ENCODE results near the gene ZNF324. TPM values are rescaled to one million over a fixed set of nuclear protein-coding genes. Genes with fewer than 3 reads are reported as not detected.
A peak's percentile ranks its signal among the peaks of the same experiment; 100 is the strongest.
"Not testable (repeated sequence)": the region's sequence is repeated elsewhere in the genome, so short reads cannot be mapped to it uniquely, and the experiment has no call there.

ZNF324 gene
- total RNA-seq, 2 experiments from 2014 or later, result 13.8 to 15.8 TPM

GRCh38 chr19:58451358-58452101, 15.3 kb upstream of the ZNF324 start, which contains the start of gene ZNF324B:
TSS of gene ZNF324B (plus strand) at chr19:58451622. CDS start at chr19:58453702, 2,080 bp downstream.
- peak within 1 kb of the TSS; percentile 73 for H3K4me3 Mint-ChIP-seq
- POLR2A ChIA-PET, result interaction anchor here (1.2 kb wide), 1 partner anchor 12 kb away, joined by 3 read pairs; the partner anchor contains the start of gene ZNF132
- peak; percentile 97 for ATAC-seq

DNA sequence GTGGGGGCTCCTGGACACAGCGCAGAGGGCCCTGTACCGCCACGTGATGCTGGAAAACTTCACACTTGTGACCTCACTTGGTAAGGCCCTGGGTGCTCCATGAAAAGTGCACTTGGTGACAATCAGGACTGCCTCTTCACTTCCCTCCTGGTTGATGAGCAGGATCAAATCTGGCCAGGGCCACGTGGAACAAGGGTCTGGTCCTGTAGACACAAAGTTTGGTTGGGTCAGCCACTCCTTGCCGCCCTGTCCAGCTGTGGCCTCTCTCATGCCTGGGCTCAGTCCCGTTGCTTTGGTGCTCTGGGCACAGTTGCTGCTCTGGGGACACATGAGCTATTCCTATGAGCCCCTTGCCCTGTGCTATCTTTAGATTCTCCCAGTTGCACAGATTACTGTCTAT, 13.1 kb upstream of the ZNF324 start:
- no peak for ATAC-seq
- H3K27me3 Mint-ChIP-seq (ENCODE audit: low read depth), result no peaks in the 10 kb centered on the region
- no peak overlapping the region for H3K4me3 Mint-ChIP-seq
- DNase-seq, result no peak
- peaks cover 22% of the 10 kb centered on the region for H3K4me1 Mint-ChIP-seq (ENCODE audit: low read depth)
- ChIA-PET POLR2A (interaction anchor here (0.9 to 1.2 kb wide), 2 partner anchors 66 to 106 kb away, joined by 3 read pairs; partner anchors contain the start of gene ZBTB45), CTCF (no interaction called here)
- H3K9me3 Mint-ChIP-seq (ENCODE audit: insufficient read depth), result peaks cover 4% of the 10 kb centered on the region
- no peak overlapping the region for H3K27ac Mint-ChIP-seq
- H3K36me3 Mint-ChIP-seq (ENCODE audit: low read depth), result peaks cover 35% of the 10 kb centered on the region

More at GRCh38 chr19:58451358-58452101, 15.3 kb upstream of the ZNF324 start, which contains the start of gene ZNF324B:
- peaks cover 22% of the 10 kb centered on the region for H3K4me1 Mint-ChIP-seq (ENCODE audit: low read depth)
- H3K9me3 Mint-ChIP-seq (ENCODE audit: insufficient read depth), result peaks cover 11% of the 10 kb centered on the region
- H3K27me3 Mint-ChIP-seq (ENCODE audit: low read depth), result peaks cover 3% of the 10 kb centered on the region
- CTCF ChIA-PET, result no interaction called here
- H3K36me3 Mint-ChIP-seq (ENCODE audit: low read depth), result peaks cover 23% of the 10 kb centered on the region
- peak within 1 kb of the TSS; percentile 55 for H3K27ac Mint-ChIP-seq
- DNase-seq, result peak; percentile 98

- CTCF ChIA-PET, result no interaction called here
- no peak overlapping the region for H3K4me3 Mint-ChIP-seq
These were observed 11.6 kb upstream of the ZNF324 start for GRCh38 chr19:58455306-58455705.

GRCh38 chr19:58456111-58456510, 10.8 kb upstream of the ZNF324 start:
- no peaks in the 10 kb centered on the region for H3K9me3 Mint-ChIP-seq (ENCODE audit: insufficient read depth)
- H3K27ac Mint-ChIP-seq, result no peak overlapping the region
- H3K4me3 Mint-ChIP-seq, result no peak overlapping the region
- ChIA-PET POLR2A (no interaction called here), CTCF (no interaction called here)
- no peaks in the 10 kb centered on the region for H3K27me3 Mint-ChIP-seq (ENCODE audit: low read depth)
- H3K4me1 Mint-ChIP-seq (ENCODE audit: low read depth), result peaks cover 15% of the 10 kb centered on the region
- DNase-seq, result no peak
- no peak for ATAC-seq
- peaks cover 34% of the 10 kb centered on the region for H3K36me3 Mint-ChIP-seq (ENCODE audit: low read depth)

More at GRCh38 chr19:58455306-58455705, 11.6 kb upstream of the ZNF324 start:
- no peak for DNase-seq
- H3K27ac Mint-ChIP-seq, result no peak overlapping the region
- peaks cover 22% of the 10 kb centered on the region for H3K4me1 Mint-ChIP-seq (ENCODE audit: low read depth)
- ATAC-seq, result no peak
- H3K9me3 Mint-ChIP-seq (ENCODE audit: insufficient read depth), result no peaks in the 10 kb centered on the region
- POLR2A ChIA-PET, result no interaction called here
- H3K36me3 Mint-ChIP-seq (ENCODE audit: low read depth), result peaks cover 33% of the 10 kb centered on the region
- H3K27me3 Mint-ChIP-seq (ENCODE audit: low read depth), result no peaks in the 10 kb centered on the region

DNA sequence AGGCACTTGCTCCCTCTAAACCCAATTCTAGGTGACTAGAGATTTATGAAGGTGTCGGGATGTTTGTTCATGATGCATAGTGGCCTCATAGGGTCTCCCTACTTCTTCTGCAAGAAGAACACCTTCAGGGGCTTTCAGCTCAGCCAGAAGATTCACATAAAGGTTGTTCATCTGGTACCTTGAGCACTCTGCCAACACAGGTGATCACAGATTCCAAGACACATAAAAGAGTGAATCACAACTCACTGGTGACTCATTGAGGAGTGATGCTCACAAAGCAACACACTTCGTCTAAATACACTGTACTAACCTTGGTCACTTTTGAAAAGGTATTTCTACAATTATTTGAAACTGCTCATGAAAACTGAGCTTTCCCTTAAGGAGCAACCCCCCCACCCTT, 6.8 kb upstream of the ZNF324 start:
- H3K4me3 Mint-ChIP-seq, result no peak overlapping the region
- ATAC-seq, result no peak
- CTCF ChIA-PET, result no interaction called here

GRCh38 chr19:58466089-58466759, 656 bp upstream of the ZNF324 start:
- DNase-seq, result no peak
- H3K9me3 Mint-ChIP-seq (ENCODE audit: insufficient read depth), result no peaks in the 10 kb centered on the region
- H3K27ac Mint-ChIP-seq, result peak overlapping the region; percentile 76
- peak; percentile 24 for ATAC-seq
- ChIA-PET POLR2A (interaction anchor here (0.6 to 1.2 kb wide), 2 partner anchors 77 to 79 kb away, joined by 3 read pairs; partner anchors contain the start of gene TRIM28), CTCF (no interaction called here)
- peaks cover 22% of the 10 kb centered on the region for H3K4me1 Mint-ChIP-seq (ENCODE audit: low read depth)
- H3K4me3 Mint-ChIP-seq, result peak overlapping the region; percentile 83
- H3K36me3 Mint-ChIP-seq (ENCODE audit: low read depth), result peaks cover 10% of the 10 kb centered on the region
- peaks cover 2% of the 10 kb centered on the region for H3K27me3 Mint-ChIP-seq (ENCODE audit: low read depth)

More for the DNA sequence above, 6.8 kb upstream of the ZNF324 start:
- no peak overlapping the region for H3K27ac Mint-ChIP-seq
- H3K27me3 Mint-ChIP-seq (ENCODE audit: low read depth), result no peaks in the 10 kb centered on the region
- POLR2A ChIA-PET, result no interaction called here
- H3K4me1 Mint-ChIP-seq (ENCODE audit: low read depth), result no peaks in the 10 kb centered on the region
- DNase-seq, result no peak
- H3K9me3 Mint-ChIP-seq (ENCODE audit: insufficient read depth), result no peaks in the 10 kb centered on the region
- peaks cover 31% of the 10 kb centered on the region for H3K36me3 Mint-ChIP-seq (ENCODE audit: low read depth)

- H3K9me3 Mint-ChIP-seq (ENCODE audit: insufficient read depth), result no peaks in the 10 kb centered on the region
- H3K36me3 Mint-ChIP-seq (ENCODE audit: low read depth), result peaks cover 21% of the 10 kb centered on the region
- peaks cover 2% of the 10 kb centered on the region for H3K27me3 Mint-ChIP-seq (ENCODE audit: low read depth)
- peak overlapping the region; percentile 60 for H3K27ac Mint-ChIP-seq
- ChIA-PET CTCF (no interaction called here), POLR2A (interaction anchor here (0.6 kb wide), 1 partner anchor 1079 kb away, joined by 3 read pairs; the partner anchor contains the start of gene ZNF548)
- H3K4me1 Mint-ChIP-seq (ENCODE audit: low read depth), result peaks cover 22% of the 10 kb centered on the region
- DNase-seq, result no peak
- ATAC-seq, result no peak
- peak overlapping the region; percentile 83 for H3K4me3 Mint-ChIP-seq
These were observed 1.4 kb downstream of the ZNF324 start for GRCh38 chr19:58468216-58468839.

DNA sequence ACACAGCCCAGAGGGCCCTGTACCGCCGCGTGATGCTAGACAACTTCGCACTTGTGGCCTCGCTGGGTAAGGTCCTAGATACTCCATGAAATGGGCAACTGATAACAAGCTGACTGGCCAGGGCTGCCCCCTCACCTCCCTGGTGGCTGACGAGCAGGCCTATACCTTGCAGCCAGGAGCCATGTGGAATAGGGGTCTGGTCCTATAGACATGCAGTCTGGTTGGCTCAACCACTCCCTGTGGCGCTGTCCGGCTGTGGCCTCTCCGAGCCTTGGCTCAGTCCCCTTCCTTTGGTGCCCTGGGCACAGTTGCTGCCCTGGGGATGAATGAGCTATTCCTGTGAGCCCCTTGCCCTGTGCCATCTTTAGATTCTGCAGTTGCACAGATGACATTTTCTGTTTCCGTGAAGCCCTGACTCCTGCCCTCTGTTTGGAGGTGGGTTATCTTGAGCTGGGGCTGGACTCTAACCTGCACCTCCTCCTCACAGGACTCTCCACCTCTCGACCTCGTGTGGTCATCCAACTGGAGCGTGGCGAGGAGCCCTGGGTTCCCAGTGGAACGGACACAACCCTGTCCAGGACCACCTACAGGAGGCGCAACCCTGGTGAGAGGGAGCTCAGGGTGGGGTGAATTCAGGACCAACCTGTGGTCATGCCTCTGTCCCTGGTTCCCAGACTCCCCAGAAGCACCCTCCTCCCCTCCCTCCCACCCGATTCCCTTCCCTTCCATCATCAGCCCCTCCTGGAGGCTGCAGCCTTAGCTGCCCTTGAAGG, 2.5 kb downstream of the ZNF324 start:
- no peak overlapping the region for H3K27ac Mint-ChIP-seq
- peaks cover 2% of the 10 kb centered on the region for H3K27me3 Mint-ChIP-seq (ENCODE audit: low read depth)
- ChIA-PET POLR2A (no interaction called here), CTCF (no interaction called here)
- peaks cover 23% of the 10 kb centered on the region for H3K36me3 Mint-ChIP-seq (ENCODE audit: low read depth)
- DNase-seq, result no peak
- H3K4me3 Mint-ChIP-seq, result no peak overlapping the region
- no peaks in the 10 kb centered on the region for H3K9me3 Mint-ChIP-seq (ENCODE audit: insufficient read depth)
- no peak for ATAC-seq
- H3K4me1 Mint-ChIP-seq (ENCODE audit: low read depth), result peaks cover 29% of the 10 kb centered on the region

GRCh38 chr19:58470837-58471543, 4.1 kb downstream of the ZNF324 start:
- H3K27ac Mint-ChIP-seq; POLR2A ChIA-PET; ATAC-seq; H3K4me3 Mint-ChIP-seq; H3K9me3 Mint-ChIP-seq (ENCODE audit: insufficient read depth); CTCF ChIA-PET; H3K27me3 Mint-ChIP-seq (ENCODE audit: low read depth); DNase-seq: not testable (repeated sequence)
- H3K4me1 Mint-ChIP-seq (ENCODE audit: low read depth), result peaks cover 40% of the 10 kb centered on the region
- H3K36me3 Mint-ChIP-seq (ENCODE audit: low read depth), result peaks cover 23% of the 10 kb centered on the region

DNA sequence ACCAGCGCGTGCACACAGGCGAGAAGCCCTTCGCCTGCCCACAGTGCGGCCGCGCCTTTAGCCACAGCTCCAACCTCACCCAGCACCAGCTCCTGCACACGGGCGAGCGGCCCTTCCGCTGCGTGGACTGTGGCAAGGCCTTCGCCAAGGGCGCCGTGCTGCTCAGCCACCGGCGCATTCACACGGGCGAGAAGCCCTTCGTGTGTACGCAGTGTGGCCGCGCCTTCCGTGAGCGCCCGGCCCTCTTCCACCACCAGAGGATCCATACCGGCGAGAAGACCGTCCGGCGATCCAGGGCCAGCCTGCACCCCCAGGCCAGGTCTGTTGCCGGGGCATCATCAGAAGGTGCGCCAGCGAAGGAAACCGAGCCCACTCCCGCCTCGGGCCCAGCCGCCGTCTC, 4.9 kb downstream of the ZNF324 start:
- ChIA-PET POLR2A (interaction anchor here (0.6 kb wide), 1 partner anchor 124 kb away, joined by 3 read pairs; no protein-coding TSS in a partner anchor), CTCF (no interaction called here)
- H3K4me1 Mint-ChIP-seq (ENCODE audit: low read depth), result peaks cover 39% of the 10 kb centered on the region
- H3K36me3 Mint-ChIP-seq (ENCODE audit: low read depth), result peaks cover 23% of the 10 kb centered on the region
- H3K27me3 Mint-ChIP-seq (ENCODE audit: low read depth), result no peaks in the 10 kb centered on the region
- ATAC-seq (no peak), DNase-seq (no peak)
- H3K9me3 Mint-ChIP-seq (ENCODE audit: insufficient read depth), result no peaks in the 10 kb centered on the region
- no peak overlapping the region for H3K27ac Mint-ChIP-seq
- H3K4me3 Mint-ChIP-seq, result no peak overlapping the region

- DNase-seq (no peak), ATAC-seq (no peak)
- H3K9me3 Mint-ChIP-seq (ENCODE audit: insufficient read depth), result no peaks in the 10 kb centered on the region
- CTCF ChIA-PET, result interaction anchor here (2.9 kb wide), 1 partner anchor 46 kb away, joined by 11 read pairs; the partner anchor contains the start of gene ZBTB45
- POLR2A ChIA-PET, result no interaction called here
- H3K27me3 Mint-ChIP-seq (ENCODE audit: low read depth), result no peaks in the 10 kb centered on the region
- no peak overlapping the region for H3K27ac Mint-ChIP-seq
- peaks cover 23% of the 10 kb centered on the region for H3K36me3 Mint-ChIP-seq (ENCODE audit: low read depth)
- peaks cover 30% of the 10 kb centered on the region for H3K4me1 Mint-ChIP-seq (ENCODE audit: low read depth)
- H3K4me3 Mint-ChIP-seq, result no peak overlapping the region
These were observed 6.9 kb downstream of the ZNF324 start for GRCh38 chr19:58473775-58474174.

Measured in activated CD8-positive, alpha-beta T cell treated with anti-CD3 and anti-CD28 coated beads, Interleukin-2, amount 10 ng/mL, durations not matched to agents 7 days and 5 days (primary cell).